SU-DHL-6 (cell line): ENCODE measurements around the gene GALE.
"Not testable (repeated sequence)": the region's sequence is repeated elsewhere in the genome, so short reads cannot be mapped to it uniquely, and the experiment has no call there.

Source experiments
- H2AFZ ChIP-seq: fragments of 200-600 bp; sonication (generic); 2 replicates; pipeline ENCODE4 v1.6.1; 2014; ENCODE audit warnings: low read depth, mild to moderate bottlenecking, moderate library complexity, mixed read lengths, antibody characterized with exemption, low read length; ENCODE audit not compliant: severe bottlenecking
- H3F3A ChIP-seq: fragments of 200-600 bp; shearing (Covaris generic); 2 replicates; pipeline ENCODE4 v1.6.0; 2016; ENCODE audit warnings: antibody characterized with exemption, mild to moderate bottlenecking; ENCODE audit not compliant: insufficient read depth
- H3K27ac ChIP-seq: fragments of 200-600 bp; sonication (generic); 2 replicates; pipeline ENCODE4 v1.5.1; 2016; ENCODE audit warnings: low read depth, mild to moderate bottlenecking, low read length, moderate library complexity, mixed read lengths
- H3K27me3 ChIP-seq: fragments of 200-600 bp; sonication (generic), shearing (Covaris generic); 2 replicates; pipeline ENCODE4 v1.6.0; 2014; ENCODE audit warnings: mild to moderate bottlenecking, low read length
- H3K36me3 ChIP-seq: fragments of 200-600 bp; sonication (generic); 2 replicates; pipeline ENCODE4 v1.6.1; 2014; ENCODE audit warnings: mild to moderate bottlenecking, low read length, mixed read lengths
- H3K4me2 ChIP-seq: fragments of 300-600, 200-600 bp; shearing (Covaris generic), sonication (generic); 2 replicates; pipeline ENCODE4 v1.6.0; 2014; ENCODE audit warnings: low read length, low read depth, mild to moderate bottlenecking; ENCODE audit not compliant: poor library complexity, severe bottlenecking
- H3K4me3 ChIP-seq: fragments of 200-600 bp; sonication (generic); 2 replicates; pipeline ENCODE4 v1.5.1; 2014; ENCODE audit warnings: antibody characterized with exemption, low read length, mild to moderate bottlenecking, mixed read lengths; ENCODE audit not compliant: insufficient read depth, poor library complexity, severe bottlenecking
- H3K79me2 ChIP-seq: fragments of 200-600 bp; sonication (generic); 2 replicates; pipeline ENCODE4 v1.6.1; 2014; ENCODE audit warnings: mild to moderate bottlenecking, low read length, moderate library complexity; ENCODE audit not compliant: insufficient read depth
- H3K9ac ChIP-seq: fragments of 200-600 bp; sonication (generic); 2 replicates; pipeline ENCODE4 v1.7.0; 2014; ENCODE audit warnings: mild to moderate bottlenecking, low read length
- H3K9me2 ChIP-seq: fragments of 200-600 bp; sonication (generic); replicated peaks from 2 replicates; pipeline ENCODE4 v1.6.1; 2014; ENCODE audit warnings: low read length; ENCODE audit not compliant: insufficient read depth
- H3K9me3 ChIP-seq: fragments of 200-600 bp; sonication (generic); 2 replicates; pipeline ENCODE4 v1.6.1; 2014; ENCODE audit warnings: low read length, mixed read lengths; ENCODE audit not compliant: insufficient read depth
- H4K20me1 ChIP-seq: fragments of 200-600 bp; sonication (generic); 2 replicates; pipeline ENCODE4 v1.6.1; 2014; ENCODE audit warnings: low read depth, mild to moderate bottlenecking, antibody characterized with exemption, low read length, moderate library complexity, mixed read lengths
- CTCF ChIP-seq: fragments of 200-600 bp; sonication (generic); IDR thresholded peaks from one replicate; pipeline ENCODE4 v1.5.1; 2017; ENCODE audit warnings: antibody characterized with exemption, mild to moderate bottlenecking, low read length, moderate library complexity; ENCODE audit not compliant: insufficient read depth, poor library complexity, severe bottlenecking
- EZH2phosphoT487 ChIP-seq: fragments of 200-600 bp; sonication (generic), shearing (Covaris generic); conservative IDR thresholded peaks from 2 replicates; pipeline ENCODE4 v1.6.1; 2018; ENCODE audit warnings: mild to moderate bottlenecking, antibody characterized with exemption, low read length, moderate library complexity, mixed read lengths

Gene GALE

GRCh38 chr1:23805025-23805424, 4.5 kb upstream of the GALE start:
- Histone ChIP-seq H3K4me2 (no peak overlapping the region), H2AFZ (no peak overlapping the region), H3K27ac (no peak overlapping the region), H3K4me3 (no peak overlapping the region), H3K36me3 (no peaks in the 10 kb centered on the region), H3F3A (no peaks in the 10 kb centered on the region; the same call in 1 of the 2 replicates), H4K20me1 (no peaks in the 10 kb centered on the region), H3K79me2 (no peaks in the 10 kb centered on the region), H3K9me3 (no peaks in the 10 kb centered on the region), H3K9me2 (no peaks in the 10 kb centered on the region), H3K27me3 (no peaks in the 10 kb centered on the region), H3K9ac (no peak overlapping the region)
- no peak for TF ChIP-seq EZH2phosphoT487
- no peak for TF ChIP-seq CTCF

- H3K9me3 ChIP-seq: no peaks in the 10 kb centered on the region
- no peaks in the 10 kb centered on the region for H3K27me3 ChIP-seq
- H3K4me3 ChIP-seq: no peak overlapping the region
- H3K9me2 ChIP-seq: no peaks in the 10 kb centered on the region
- no peaks in the 10 kb centered on the region for H3K79me2 ChIP-seq
- no peak overlapping the region for H2AFZ ChIP-seq
- no peak overlapping the region for H3K27ac ChIP-seq
- H3K9ac ChIP-seq: no peak overlapping the region
- H3F3A ChIP-seq: no peaks in the 10 kb centered on the region; the same call in 1 of the 2 replicates
- H3K36me3 ChIP-seq: no peaks in the 10 kb centered on the region
- no peaks in the 10 kb centered on the region for H4K20me1 ChIP-seq
- no peak overlapping the region for H3K4me2 ChIP-seq
- TF ChIP-seq EZH2phosphoT487: no peak
- TF ChIP-seq CTCF: peak; percentile 16
Observed at GRCh38 chr1:23804183-23804835, 3.8 kb upstream of the GALE start.

- H3K4me3 ChIP-seq: no peak overlapping the region
- H3F3A ChIP-seq: no peaks in the 10 kb centered on the region; the same call in 1 of the 2 replicates
- no peak overlapping the region for H3K9ac ChIP-seq
- H3K27ac ChIP-seq: no peak overlapping the region
- no peaks in the 10 kb centered on the region for H3K36me3 ChIP-seq
- H3K9me2 ChIP-seq: no peaks in the 10 kb centered on the region
- no peaks in the 10 kb centered on the region for H3K79me2 ChIP-seq
- no peaks in the 10 kb centered on the region for H3K9me3 ChIP-seq
- H2AFZ ChIP-seq: no peak overlapping the region
- TF ChIP-seq CTCF (no peak), EZH2phosphoT487 (no peak)
- no peaks in the 10 kb centered on the region for H4K20me1 ChIP-seq
- H3K4me2 ChIP-seq: no peak overlapping the region
- H3K27me3 ChIP-seq: no peaks in the 10 kb centered on the region
Observed at GRCh38 chr1:23803674-23804073, 3.1 kb upstream of the GALE start.

GRCh38 chr1:23802809-23803342, 2.3 kb upstream of the GALE start:
- H3K9me3 ChIP-seq, H3K9me2 ChIP-seq, H3K27me3 ChIP-seq, H3K36me3 ChIP-seq, H4K20me1 ChIP-seq, H3K9ac ChIP-seq, H3F3A ChIP-seq, H3K79me2 ChIP-seq, H2AFZ ChIP-seq, H3K27ac ChIP-seq, H3K4me2 ChIP-seq, H3K4me3 ChIP-seq: not testable (repeated sequence)
